ENCODE results near the gene KIF13A.
"Not testable (repeated sequence)": the region's sequence is repeated elsewhere in the genome, so short reads cannot be mapped to it uniquely, and the experiment has no call there.

Gene KIF13A

GRCh38 chr6:17871189-17871519 is 116.3 kb downstream of the KIF13A start:
- DNase-seq (ENCODE audit: low read depth in 2 of 2): no peak

- DNase-seq (ENCODE audit: low read depth in 2 of 2): no peak
These were observed 116.9 kb downstream of the KIF13A start for GRCh38 chr6:17870300-17871188.

- no peak for DNase-seq (ENCODE audit: low read depth in 2 of 2)
These were observed 117.7 kb downstream of the KIF13A start for GRCh38 chr6:17869753-17870050.

- no peak for DNase-seq (ENCODE audit: low read depth in 2 of 2)
These were observed 118.3 kb downstream of the KIF13A start for GRCh38 chr6:17869010-17869752.

GRCh38 chr6:17867880-17868279 is 119.6 kb downstream of the KIF13A start:
- DNase-seq (ENCODE audit: low read depth in 2 of 2): no peak

- no peak for DNase-seq (ENCODE audit: low read depth in 2 of 2)
These were observed 120.5 kb downstream of the KIF13A start for GRCh38 chr6:17866876-17867444.

- no peak for DNase-seq (ENCODE audit: low read depth in 2 of 2)
These were observed 121.4 kb downstream of the KIF13A start for GRCh38 chr6:17865798-17866725.

- no peak for DNase-seq (ENCODE audit: low read depth in 2 of 2)
These were observed 122.2 kb downstream of the KIF13A start for GRCh38 chr6:17865243-17865642.

- DNase-seq (ENCODE audit: low read depth in 2 of 2): no peak
These were observed 123.3 kb downstream of the KIF13A start for GRCh38 chr6:17863901-17864754.

- no peak for DNase-seq (ENCODE audit: low read depth in 2 of 2)
These were observed 126.1 kb downstream of the KIF13A start for GRCh38 chr6:17861361-17861760.

- DNase-seq (ENCODE audit: low read depth in 2 of 2): no peak
These were observed 127.6 kb downstream of the KIF13A start for GRCh38 chr6:17859846-17860245.

GRCh38 chr6:17858584-17858983 is 128.9 kb downstream of the KIF13A start:
- DNase-seq (ENCODE audit: low read depth in 2 of 2): no peak

GRCh38 chr6:17857188-17857587 is 130.2 kb downstream of the KIF13A start:
- DNase-seq (ENCODE audit: low read depth in 2 of 2): not testable (repeated sequence)

GRCh38 chr6:17856306-17856705 is 131.1 kb downstream of the KIF13A start:
- no peak for DNase-seq (ENCODE audit: low read depth in 2 of 2)

GRCh38 chr6:17855381-17855780 is 132.1 kb downstream of the KIF13A start:
- no peak for DNase-seq (ENCODE audit: low read depth in 2 of 2)

- DNase-seq (ENCODE audit: low read depth in 2 of 2): no peak
These were observed 133.9 kb downstream of the KIF13A start for GRCh38 chr6:17853533-17853932.

GRCh38 chr6:17851720-17852161 is 135.7 kb downstream of the KIF13A start:
- no peak for DNase-seq (ENCODE audit: low read depth in 2 of 2)

- no peak for DNase-seq (ENCODE audit: low read depth in 2 of 2)
These were observed 136.3 kb downstream of the KIF13A start for GRCh38 chr6:17851001-17851719.

GRCh38 chr6:17850281-17850680 is 137.2 kb downstream of the KIF13A start:
- no peak for DNase-seq (ENCODE audit: low read depth in 2 of 2)

GRCh38 chr6:17847203-17847760 is 140.2 kb downstream of the KIF13A start:
- DNase-seq (ENCODE audit: low read depth in 2 of 2): no peak
